DMS 273 treated with DMSO at 0.1 percent for 48 hours (cell line): Measurements from ENCODE around the gene EAPP.
"Not testable (repeated sequence)": the region's sequence is repeated elsewhere in the genome, so short reads cannot be mapped to it uniquely, and the experiment has no call there.

Experiments
- DNase-seq: peaks from one replicate; lab custom pipeline; 2025; lab: John Stamatoyannopoulos, UW

EAPP gene

GRCh38 chr14:34482463-34482862 is 57.0 kb downstream of the EAPP start:
- DNase-seq = no peak

DNA sequence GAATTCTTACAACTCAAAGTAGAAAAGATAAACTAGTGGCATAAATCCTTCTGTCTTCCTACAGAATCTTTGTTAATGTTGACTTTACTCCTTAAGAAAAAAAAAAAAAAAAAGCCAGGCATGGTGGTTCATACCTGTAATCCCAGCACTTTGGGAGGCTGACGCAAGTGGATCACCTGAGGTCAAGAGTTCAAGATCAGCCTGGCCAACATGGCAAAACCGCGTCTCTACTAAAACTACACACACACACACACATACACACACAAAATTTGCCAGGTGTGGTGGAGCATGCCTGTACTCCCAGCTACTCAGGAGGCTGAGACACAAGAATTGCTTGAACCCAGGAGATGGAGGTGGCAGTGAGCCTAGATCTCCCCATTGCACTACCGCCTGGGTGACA is 59.8 kb downstream of the EAPP start:
- no peak for DNase-seq

DNA sequence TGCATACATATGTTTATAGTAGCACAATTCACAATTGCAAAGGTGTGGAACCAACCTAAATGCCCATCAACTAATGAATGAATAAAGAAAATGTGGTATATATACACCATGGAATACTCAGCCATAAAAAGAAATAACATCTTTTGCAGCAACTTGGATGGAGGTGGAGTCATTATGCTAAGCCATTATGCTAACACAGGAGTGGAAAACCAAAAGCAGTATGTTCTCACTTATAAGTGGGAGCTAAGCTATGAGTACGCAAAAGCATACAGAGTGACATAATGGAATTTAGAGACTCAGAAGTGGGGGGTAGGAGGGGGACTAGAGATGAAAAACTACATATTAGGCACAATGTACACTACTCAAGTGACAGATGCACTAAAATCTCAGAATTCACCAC is 61.2 kb downstream of the EAPP start:
- DNase-seq = no peak

GRCh38 chr14:34476036-34476435 is 63.5 kb downstream of the EAPP start:
- DNase-seq = not testable (repeated sequence)

DNA sequence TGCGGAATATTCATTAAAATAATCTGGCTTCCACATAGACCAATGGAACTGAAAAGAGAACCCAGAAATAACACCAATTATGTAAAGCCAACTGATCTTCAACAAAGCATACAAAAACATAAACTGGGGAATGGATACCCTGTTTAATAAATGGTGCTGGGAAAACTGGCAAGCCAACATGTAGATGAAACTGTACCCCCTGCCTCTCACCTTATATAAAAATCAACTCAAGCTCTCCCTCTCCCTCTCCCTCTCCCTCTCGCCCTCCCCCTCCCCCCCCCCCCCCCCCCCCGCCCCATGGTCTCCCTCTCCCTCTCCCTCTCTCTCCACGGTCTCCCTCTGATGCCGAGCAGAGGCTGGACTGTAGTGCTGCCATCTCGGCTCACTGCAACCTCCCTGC is 64.3 kb downstream of the EAPP start:
- DNase-seq = no peak

GRCh38 chr14:34474187-34474679 is 65.3 kb downstream of the EAPP start:
- no peak for DNase-seq

DNA sequence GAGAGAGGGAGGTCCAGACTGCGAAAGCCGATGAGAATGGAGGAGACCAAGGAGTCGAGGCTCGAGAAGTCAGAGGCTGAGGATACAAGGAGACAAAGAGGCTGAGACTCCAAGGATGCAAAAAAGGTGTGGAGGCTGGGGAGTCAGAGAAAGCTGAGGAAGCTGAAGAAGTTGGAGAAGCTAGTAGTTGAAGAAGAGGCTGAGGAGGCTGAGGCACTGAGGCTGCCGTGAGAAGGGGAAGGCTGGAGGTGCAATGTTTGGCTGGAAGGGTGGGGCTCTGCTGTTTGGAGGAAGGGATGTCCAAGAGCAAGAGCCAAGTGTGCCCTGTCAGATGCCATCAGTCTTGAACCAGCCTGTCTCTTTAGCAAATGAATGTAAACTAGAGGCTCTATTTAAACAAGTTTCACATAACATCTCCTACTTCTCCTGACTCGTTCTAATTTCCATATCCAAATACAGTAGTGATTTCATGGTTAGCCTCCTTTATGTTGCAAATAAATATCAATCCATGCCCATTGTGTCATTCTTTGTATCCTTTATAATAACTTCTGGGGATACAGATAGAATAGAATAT is 66.7 kb downstream of the EAPP start:
- no peak for DNase-seq

GRCh38 chr14:34470319-34470718 is 69.2 kb downstream of the EAPP start:
- no peak for DNase-seq

GRCh38 chr14:34466691-34467090 is 72.8 kb downstream of the EAPP start:
- DNase-seq = no peak
